SK-N-SH (cell line): ENCODE measurements around the gene EXOC6.

Experiments used
- EP300 ChIP-seq, 2 experiments: IDR thresholded peaks; 2 replicates each; pipeline versions ENCODE4 v1.4.0 to v1.6.1; 2012; ENCODE audit warnings: borderline replicate concordance in 1 of 2, low read depth in 1 of 2, low read length in 1 of 2
- NRF1 ChIP-seq: IDR thresholded peaks from 2 replicates; pipeline ENCODE4 v1.6.1; 2012; ENCODE audit warnings: low read depth, mild to moderate bottlenecking, low read length
- SMC3 ChIP-seq: IDR thresholded peaks from 2 replicates; pipeline ENCODE4 v1.6.1; 2012; ENCODE audit warnings: low read depth, low read length, improper control_type of control experiment
- TF ChIP-seq, protein P1 (sequence below): fragments of 200-600 bp; sonication (generic); IDR thresholded peaks from 2 replicates; pipeline ENCODE4 v1.6.1; 2017; ENCODE audit warnings: antibody characterized with exemption, mild to moderate bottlenecking, moderate library complexity
- TF ChIP-seq, protein P2 (sequence below): IDR thresholded peaks from 2 replicates; pipeline ENCODE4 v1.6.1; 2012; ENCODE audit warnings: mild to moderate bottlenecking, low read depth, low read length, moderate library complexity

DNA sequence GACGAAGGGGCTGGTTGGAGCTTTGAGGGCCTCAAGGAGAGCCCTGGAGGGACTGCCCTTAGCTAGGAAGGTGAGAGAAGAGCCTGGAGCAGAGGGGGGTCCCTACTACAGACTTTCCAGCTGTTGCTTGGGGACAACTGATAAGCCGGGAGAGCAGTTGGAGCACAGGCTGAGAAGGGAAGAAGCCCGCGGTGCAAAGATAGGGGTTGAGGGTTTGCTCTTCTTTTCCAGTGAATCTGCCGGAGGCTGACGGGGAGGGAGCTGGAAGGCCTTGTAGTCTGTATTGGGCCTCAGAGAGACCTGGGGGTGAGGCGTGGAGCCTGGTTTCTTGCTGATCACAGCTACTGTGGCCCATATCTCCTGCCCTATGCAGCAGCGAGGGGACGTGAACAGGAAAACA, 249.1 kb downstream of the EXOC6 start:
- TF ChIP-seq, protein P1, sequence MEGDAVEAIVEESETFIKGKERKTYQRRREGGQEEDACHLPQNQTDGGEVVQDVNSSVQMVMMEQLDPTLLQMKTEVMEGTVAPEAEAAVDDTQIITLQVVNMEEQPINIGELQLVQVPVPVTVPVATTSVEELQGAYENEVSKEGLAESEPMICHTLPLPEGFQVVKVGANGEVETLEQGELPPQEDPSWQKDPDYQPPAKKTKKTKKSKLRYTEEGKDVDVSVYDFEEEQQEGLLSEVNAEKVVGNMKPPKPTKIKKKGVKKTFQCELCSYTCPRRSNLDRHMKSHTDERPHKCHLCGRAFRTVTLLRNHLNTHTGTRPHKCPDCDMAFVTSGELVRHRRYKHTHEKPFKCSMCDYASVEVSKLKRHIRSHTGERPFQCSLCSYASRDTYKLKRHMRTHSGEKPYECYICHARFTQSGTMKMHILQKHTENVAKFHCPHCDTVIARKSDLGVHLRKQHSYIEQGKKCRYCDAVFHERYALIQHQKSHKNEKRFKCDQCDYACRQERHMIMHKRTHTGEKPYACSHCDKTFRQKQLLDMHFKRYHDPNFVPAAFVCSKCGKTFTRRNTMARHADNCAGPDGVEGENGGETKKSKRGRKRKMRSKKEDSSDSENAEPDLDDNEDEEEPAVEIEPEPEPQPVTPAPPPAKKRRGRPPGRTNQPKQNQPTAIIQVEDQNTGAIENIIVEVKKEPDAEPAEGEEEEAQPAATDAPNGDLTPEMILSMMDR, result no peak
- TF ChIP-seq, protein P2, sequence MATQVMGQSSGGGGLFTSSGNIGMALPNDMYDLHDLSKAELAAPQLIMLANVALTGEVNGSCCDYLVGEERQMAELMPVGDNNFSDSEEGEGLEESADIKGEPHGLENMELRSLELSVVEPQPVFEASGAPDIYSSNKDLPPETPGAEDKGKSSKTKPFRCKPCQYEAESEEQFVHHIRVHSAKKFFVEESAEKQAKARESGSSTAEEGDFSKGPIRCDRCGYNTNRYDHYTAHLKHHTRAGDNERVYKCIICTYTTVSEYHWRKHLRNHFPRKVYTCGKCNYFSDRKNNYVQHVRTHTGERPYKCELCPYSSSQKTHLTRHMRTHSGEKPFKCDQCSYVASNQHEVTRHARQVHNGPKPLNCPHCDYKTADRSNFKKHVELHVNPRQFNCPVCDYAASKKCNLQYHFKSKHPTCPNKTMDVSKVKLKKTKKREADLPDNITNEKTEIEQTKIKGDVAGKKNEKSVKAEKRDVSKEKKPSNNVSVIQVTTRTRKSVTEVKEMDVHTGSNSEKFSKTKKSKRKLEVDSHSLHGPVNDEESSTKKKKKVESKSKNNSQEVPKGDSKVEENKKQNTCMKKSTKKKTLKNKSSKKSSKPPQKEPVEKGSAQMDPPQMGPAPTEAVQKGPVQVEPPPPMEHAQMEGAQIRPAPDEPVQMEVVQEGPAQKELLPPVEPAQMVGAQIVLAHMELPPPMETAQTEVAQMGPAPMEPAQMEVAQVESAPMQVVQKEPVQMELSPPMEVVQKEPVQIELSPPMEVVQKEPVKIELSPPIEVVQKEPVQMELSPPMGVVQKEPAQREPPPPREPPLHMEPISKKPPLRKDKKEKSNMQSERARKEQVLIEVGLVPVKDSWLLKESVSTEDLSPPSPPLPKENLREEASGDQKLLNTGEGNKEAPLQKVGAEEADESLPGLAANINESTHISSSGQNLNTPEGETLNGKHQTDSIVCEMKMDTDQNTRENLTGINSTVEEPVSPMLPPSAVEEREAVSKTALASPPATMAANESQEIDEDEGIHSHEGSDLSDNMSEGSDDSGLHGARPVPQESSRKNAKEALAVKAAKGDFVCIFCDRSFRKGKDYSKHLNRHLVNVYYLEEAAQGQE, result no peak
- no peak for TF ChIP-seq SMC3
- TF ChIP-seq EP300 (IDR thresholded peaks at IDR 0.05; ENCODE audit: borderline replicate concordance in 1 of 2, low read depth in 1 of 2, low read length in 1 of 2), result no peak
- no peak for TF ChIP-seq NRF1
